Brain microvascular endothelial cell (primary cell): Measurements from ENCODE around the gene KCNMA1.

Experiments
- DNase-seq: peaks from one replicate; pipeline ENCODE4 v3.0.0-alpha.2; 2020
- H3K27ac ChIP-seq: fragments of 250-450 bp; sonication (Bioruptor Pico); 2 replicates; pipeline ENCODE4 v1.5.1; 2020; ENCODE audit warnings: mild to moderate bottlenecking, moderate library complexity
- H3K27me3 ChIP-seq: fragments of 250-450 bp; sonication (Bioruptor Pico); replicated peaks from 2 replicates; pipeline ENCODE4 v1.5.1; 2020; ENCODE audit warnings: mild to moderate bottlenecking
- H3K36me3 ChIP-seq: fragments of 250-450 bp; sonication (Bioruptor Pico); replicated peaks from 2 replicates; pipeline ENCODE4 v1.5.1; 2020; ENCODE audit warnings: mild to moderate bottlenecking
- H3K4me3 ChIP-seq: 2 replicates; pipeline ENCODE4 v1.5.1; 2011; ENCODE audit warnings: low read depth, mild to moderate bottlenecking, control low read depth, low read length, moderate library complexity
- in situ Hi-C: cut with HindIII; loops from 2 replicates; pipeline ENCODE4 v1.10.0; 2017; ENCODE audit warnings: low sequenced_read_pairs, low pct_ligation_motif_present
- TF ChIP-seq, protein P1 (sequence below): IDR thresholded peaks from 2 replicates; pipeline ENCODE4 v1.5.1; 2011; ENCODE audit warnings: low read depth, mild to moderate bottlenecking, moderate library complexity, low read length, control low read depth, inconsistent platforms; ENCODE audit errors: missing control alignments

Gene KCNMA1

GRCh38 chr10:77026148-77026547 is 611.5 kb downstream of the KCNMA1 start:
- Histone ChIP-seq H3K27ac (no peak overlapping the region), H3K4me3 (no peak overlapping the region), H3K36me3 (no peaks in the 10 kb centered on the region), H3K27me3 (no peaks in the 10 kb centered on the region)
- in situ Hi-C loops = no loop called here
- DNase-seq = no peak
- TF ChIP-seq, protein P1, sequence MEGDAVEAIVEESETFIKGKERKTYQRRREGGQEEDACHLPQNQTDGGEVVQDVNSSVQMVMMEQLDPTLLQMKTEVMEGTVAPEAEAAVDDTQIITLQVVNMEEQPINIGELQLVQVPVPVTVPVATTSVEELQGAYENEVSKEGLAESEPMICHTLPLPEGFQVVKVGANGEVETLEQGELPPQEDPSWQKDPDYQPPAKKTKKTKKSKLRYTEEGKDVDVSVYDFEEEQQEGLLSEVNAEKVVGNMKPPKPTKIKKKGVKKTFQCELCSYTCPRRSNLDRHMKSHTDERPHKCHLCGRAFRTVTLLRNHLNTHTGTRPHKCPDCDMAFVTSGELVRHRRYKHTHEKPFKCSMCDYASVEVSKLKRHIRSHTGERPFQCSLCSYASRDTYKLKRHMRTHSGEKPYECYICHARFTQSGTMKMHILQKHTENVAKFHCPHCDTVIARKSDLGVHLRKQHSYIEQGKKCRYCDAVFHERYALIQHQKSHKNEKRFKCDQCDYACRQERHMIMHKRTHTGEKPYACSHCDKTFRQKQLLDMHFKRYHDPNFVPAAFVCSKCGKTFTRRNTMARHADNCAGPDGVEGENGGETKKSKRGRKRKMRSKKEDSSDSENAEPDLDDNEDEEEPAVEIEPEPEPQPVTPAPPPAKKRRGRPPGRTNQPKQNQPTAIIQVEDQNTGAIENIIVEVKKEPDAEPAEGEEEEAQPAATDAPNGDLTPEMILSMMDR = no peak

DNA sequence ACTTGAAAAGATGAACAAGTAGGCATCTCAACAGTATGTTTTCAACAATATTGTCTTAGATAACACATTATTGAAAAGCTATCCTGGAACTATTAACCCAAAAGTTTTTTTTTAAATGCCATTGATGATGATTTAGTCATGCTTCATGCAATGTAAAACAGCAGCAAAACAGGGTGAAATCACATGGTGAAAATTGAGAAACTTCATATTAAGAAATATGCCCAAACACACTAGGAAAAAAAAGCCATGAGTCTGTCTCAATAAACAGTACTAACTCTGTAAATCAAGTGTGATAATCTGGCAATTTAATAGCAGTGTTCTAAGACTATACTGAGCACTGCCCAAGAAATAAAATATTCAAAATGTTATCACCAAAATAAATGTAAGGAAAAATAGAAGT is 613.1 kb downstream of the KCNMA1 start:
- no peak for DNase-seq

DNA sequence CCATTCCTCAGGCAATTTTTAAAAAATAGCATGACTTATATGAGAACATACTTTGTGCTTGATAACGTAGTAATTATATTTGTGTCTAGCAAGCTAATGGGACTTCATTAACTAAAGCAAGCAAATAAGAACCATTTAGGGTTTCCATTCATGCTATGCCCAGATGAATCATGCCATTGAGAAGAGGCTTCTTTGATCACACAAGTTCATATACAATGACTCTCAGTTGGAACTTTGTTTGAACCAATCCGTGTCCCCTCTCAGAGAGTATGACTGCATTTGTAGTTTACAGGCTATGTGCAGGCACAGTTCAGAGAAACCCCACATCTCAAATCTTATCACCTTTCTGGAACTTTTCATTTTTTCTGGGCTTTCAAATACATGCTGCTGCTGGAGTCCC is 614.2 kb downstream of the KCNMA1 start:
- H3K27me3 ChIP-seq = no peaks in the 10 kb centered on the region
- DNase-seq = no peak
- H3K36me3 ChIP-seq = no peaks in the 10 kb centered on the region
- no peak overlapping the region for H3K27ac ChIP-seq
- in situ Hi-C loops = no loop called here
- no peak overlapping the region for H3K4me3 ChIP-seq
- TF ChIP-seq, protein P1 = no peak

More for the DNA sequence above, 613.1 kb downstream of the KCNMA1 start:
- no peak overlapping the region for H3K27ac ChIP-seq
- TF ChIP-seq, protein P1 = no peak
- H3K27me3 ChIP-seq = no peaks in the 10 kb centered on the region
- in situ Hi-C loops = no loop called here
- no peaks in the 10 kb centered on the region for H3K36me3 ChIP-seq
- H3K4me3 ChIP-seq = no peak overlapping the region

GRCh38 chr10:77022671-77023070 is 614.9 kb downstream of the KCNMA1 start:
- in situ Hi-C loops = no loop called here
- DNase-seq = no peak
- H3K36me3 ChIP-seq = no peaks in the 10 kb centered on the region
- H3K27me3 ChIP-seq = no peaks in the 10 kb centered on the region
- TF ChIP-seq, protein P1 = no peak
- H3K27ac ChIP-seq = no peak overlapping the region
- H3K4me3 ChIP-seq = no peak overlapping the region

DNA sequence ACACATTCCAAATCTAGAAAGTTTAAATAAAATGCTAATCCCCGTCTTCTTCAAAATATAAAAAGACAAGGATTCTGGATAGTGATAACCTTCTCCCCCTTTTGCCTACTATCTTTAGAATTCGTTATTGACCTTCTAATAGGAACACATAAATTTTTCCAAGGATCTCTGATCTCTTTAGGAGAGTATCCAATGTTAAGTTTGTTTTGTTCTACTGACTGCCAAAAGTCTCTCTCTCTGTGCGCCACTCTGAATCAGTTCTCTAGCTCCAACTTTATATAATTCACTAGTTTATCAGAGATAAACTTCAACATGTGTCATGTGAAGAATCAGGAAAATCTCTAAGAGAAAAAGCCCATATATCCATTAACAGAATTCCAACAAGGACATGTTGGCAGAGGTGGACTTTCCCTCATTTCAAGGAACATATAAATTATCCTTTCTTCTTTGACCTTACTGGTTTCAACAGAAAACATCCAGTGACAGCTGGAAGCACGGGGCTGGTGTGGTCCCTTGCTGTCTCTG is 615.6 kb downstream of the KCNMA1 start:
- TF ChIP-seq, protein P1 = no peak
- Histone ChIP-seq H3K4me3 (no peak overlapping the region), H3K27me3 (no peaks in the 10 kb centered on the region), H3K36me3 (no peaks in the 10 kb centered on the region), H3K27ac (no peak overlapping the region)
- DNase-seq = no peak
- in situ Hi-C loops = no loop called here

DNA sequence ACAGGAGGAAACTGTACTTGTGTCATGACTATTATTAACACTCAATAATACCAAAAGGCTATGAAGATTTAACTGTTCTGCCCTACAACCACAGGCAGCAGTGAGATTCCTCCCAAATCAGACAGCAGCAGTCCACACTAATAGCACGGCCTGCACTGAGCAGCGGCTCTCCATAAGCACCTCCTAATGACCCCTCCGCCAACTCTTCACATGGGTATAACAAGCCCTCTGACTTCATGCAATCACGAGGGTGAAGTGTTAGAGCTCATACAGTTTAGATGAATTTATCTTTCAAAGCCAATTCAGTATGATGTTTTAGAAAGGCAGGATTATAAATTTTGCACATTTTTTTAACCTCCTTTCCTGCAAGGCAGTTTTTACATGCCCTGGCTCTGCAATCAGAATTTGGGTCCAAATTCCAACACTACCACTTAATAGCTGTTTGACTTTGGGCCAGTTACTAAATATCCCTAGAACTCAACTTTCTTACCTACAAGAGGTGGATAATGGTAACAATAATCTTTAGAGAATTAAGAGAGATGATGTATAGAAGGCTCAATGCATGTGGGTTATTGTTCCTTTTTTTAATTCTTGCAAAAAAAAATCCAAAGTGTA is 617.1 kb downstream of the KCNMA1 start:
- no peak overlapping the region for H3K27ac ChIP-seq
- in situ Hi-C loops = no loop called here
- no peak overlapping the region for H3K4me3 ChIP-seq
- H3K36me3 ChIP-seq = no peaks in the 10 kb centered on the region
- no peaks in the 10 kb centered on the region for H3K27me3 ChIP-seq
- no peak for DNase-seq
- TF ChIP-seq, protein P1 = no peak
